HG03066 (cell line): ENCODE results near the gene JCAD.
"Not testable (repeated sequence)": the region's sequence is repeated elsewhere in the genome, so short reads cannot be mapped to it uniquely, and the experiment has no call there.

Experiments
- ATAC-seq: cut with Tn5 transposase; IDR thresholded peaks from one replicate; pipeline ENCODE4 v1.9.1; 2021; ENCODE audit warnings: low read depth; ENCODE audit not compliant: unreplicated experiment

The JCAD gene, protein sequence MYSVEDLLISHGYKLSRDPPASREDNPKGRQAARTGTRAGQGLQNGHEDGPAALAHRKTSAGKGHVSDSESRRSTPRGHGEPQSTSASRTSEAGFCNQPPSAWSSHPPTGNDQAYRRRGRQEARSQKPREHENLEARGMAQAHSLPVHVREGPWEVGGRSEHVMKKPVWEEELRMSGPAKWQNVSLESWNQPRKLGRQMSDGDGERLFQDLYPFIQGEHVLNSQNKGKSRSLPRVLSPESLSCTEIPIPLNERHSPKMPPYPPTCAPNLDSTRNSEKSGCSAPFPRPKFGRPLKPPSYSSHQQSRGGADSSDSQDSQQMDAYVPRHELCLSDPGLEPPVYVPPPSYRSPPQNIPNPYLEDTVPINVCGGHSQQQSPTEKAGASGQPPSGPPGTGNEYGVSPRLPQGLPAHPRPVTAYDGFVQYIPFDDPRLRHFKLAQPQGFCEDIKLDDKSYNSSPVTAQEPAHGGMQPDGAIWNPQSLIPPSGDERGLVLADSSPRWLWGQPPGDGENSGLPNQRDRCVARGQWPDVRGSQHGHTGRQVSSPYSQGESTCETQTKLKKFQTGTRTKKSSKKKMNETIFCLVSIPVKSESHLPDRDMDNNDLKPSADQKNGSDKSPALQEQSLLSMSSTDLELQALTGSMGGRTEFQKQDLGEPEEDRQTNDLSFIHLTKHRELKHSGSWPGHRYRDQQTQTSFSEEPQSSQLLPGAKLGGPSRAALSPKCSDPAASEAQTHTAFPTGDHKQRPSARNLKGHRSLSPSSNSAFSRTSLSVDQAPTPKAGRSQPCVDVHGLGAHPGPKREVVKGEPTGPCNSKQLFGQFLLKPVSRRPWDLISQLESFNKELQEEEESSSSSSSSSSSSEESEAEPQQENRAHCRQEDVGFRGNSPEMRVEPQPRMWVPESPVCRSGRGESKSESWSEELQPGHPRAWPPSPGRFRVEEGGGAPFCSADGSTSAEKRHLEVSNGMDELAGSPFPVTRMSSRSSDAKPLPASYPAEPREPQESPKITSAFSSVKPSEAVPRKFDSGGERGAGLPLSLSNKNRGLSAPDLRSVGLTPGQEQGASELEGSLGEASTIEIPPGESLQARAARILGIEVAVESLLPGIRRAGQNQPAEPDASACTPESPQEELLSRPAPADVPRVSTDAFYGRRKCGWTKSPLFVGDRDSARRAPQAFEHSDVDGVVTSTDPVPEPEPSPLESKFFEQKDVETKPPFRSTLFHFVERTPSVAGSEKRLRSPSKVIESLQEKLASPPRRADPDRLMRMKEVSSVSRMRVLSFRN (N-terminal part only)

DNA sequence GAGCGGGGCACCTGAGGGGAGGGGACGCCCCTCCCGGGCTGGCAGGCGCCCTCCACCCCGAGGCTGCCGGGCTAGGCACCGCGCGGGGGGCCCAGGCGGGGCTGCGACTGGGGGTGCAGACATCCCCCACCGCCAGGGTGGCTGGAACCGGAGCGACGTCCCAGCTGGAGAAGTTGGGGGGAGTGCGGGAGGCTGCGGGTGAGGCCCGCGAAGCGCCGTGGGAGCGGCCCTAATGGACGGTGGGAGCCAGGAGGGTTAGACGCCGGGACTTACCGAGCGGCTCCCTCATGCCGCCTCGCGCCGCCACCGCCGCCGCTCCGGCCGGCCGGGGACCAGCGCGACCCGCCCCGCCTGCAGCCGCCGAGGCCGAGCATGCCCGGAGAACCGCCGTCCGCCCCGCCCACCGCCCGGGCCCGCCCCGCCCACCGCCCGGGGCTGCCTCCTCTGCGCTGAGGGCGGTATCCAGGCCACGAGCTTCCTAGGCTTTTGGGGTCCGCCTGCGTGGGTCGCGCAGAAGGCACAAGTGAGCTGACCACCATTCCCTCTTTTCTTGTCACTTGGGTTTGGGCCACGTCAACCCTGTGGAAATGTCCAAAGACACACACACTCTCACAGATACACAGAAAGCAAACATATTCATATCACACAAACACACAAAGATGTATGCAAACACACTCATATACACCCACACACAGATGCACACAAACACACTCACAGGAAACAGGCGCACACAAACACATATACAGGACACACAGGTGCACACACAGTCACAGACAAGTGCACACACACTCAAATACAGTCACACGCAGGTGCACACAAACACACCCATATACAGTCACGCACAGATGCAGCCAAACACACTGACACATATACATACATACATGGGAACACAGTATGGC, at the start of gene JCAD:
TSS of gene JCAD (minus strand) at position 378 of the 899 bp plus-strand sequence. CDS start 11,774 bp downstream, outside the sequence.
- peak; percentile 84 for ATAC-seq

GRCh38 chr10:30106987-30107386, 47.6 kb upstream of the JCAD start:
- ATAC-seq = no peak

DNA sequence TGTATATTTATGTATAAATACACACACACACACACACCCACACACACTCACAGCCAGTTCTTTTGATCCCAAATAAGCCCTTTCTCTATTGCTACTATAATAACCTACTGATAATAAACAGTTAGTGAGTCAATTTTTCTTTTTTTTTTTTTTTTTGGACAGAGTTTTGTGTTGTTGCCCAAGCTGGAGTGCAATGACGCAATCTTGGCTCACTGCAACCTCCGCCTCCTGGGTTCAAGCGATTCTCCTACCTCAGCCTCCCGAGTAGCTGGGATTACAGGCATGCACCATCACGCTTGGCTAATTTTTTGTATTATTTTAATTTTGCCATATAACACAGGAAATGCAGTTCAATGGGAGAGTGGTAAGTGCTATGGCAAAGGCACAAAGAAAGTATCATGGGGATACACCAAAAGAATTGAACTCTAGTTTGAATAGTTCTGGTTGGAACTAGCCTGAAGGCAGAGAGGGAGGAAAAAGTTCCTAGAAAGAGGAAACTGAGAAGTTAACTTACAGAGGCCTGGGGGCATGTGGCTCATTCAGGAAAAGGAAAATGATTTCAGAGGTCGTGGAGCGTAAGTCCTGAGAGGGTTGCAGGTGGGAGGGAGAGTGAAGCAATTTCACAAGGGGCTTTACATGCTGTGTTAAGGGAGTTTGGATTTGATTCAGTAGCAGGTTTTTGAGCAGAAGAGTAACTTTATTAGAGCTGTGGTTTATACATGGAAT, 44.4 kb upstream of the JCAD start:
- no peak for ATAC-seq

- not testable (repeated sequence) for ATAC-seq
Observed at GRCh38 chr10:30099706-30100105, 40.3 kb upstream of the JCAD start.

GRCh38 chr10:30099101-30099500, 39.7 kb upstream of the JCAD start:
- no peak for ATAC-seq

DNA sequence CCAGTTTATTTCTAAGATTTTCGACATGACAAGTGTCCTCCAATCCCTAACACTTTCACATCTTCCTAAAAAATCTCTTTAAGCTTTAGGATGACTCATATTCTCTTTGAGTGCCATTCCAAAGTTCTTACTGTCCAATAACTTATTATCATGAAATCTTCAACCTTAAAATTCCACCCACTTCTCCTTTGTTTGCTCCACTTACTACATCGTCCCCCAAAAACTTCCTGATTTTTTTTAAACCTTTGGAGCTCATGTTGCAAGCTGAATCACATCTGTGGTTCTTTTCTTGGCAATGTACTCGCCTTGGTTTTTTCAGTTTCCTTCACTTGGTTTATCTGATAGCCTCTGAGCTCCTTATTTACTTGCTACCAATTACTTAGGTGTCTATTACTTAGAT, 39.2 kb upstream of the JCAD start:
- ATAC-seq = no peak

- no peak for ATAC-seq
Observed at GRCh38 chr10:30096564-30096963, 37.2 kb upstream of the JCAD start.

DNA sequence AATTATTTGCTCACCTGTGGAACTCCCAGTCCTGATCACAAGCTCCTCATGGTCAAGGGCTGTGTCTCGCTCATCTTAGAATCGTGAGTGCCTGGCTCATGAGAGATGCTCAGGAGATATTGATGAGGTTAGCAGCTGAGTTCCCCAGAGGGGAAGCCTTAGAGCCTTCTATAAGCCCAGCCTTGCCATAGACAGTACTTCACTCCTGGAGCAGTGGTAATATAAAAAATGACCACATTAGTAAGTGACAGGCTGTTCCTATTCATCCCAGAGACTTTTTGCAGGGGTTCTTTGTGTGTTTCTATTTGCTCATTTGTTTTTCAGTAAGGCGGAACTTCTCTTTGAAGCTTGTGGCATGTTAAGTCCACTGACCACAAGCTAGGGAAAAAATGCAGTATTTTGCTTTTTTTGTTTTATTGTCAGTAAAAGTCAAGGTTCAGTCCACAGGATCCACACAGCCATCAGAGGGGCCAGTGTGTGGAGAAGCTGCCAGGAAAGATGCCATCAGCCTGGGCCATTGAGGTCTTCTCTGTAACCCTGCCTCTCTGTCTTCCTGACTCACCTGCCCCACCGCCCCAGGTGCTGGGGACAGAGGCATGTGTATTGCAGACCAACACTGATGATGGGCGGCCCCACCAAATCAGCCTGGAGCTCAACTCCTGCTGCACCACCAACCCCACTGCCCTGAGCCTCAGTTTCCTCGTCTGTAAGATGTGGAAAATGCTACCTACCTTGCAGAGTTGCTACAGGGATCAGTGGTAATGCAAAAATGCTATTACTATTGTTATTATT, 36.4 kb upstream of the JCAD start:
- no peak for ATAC-seq

GRCh38 chr10:30094601-30095000, 35.2 kb upstream of the JCAD start:
- no peak for ATAC-seq

- ATAC-seq = no peak
Observed at GRCh38 chr10:30093303-30093950, 34.0 kb upstream of the JCAD start.

- ATAC-seq = no peak
Observed at GRCh38 chr10:30092151-30092790, 32.9 kb upstream of the JCAD start.

GRCh38 chr10:30091136-30091535, 31.8 kb upstream of the JCAD start:
- no peak for ATAC-seq

DNA sequence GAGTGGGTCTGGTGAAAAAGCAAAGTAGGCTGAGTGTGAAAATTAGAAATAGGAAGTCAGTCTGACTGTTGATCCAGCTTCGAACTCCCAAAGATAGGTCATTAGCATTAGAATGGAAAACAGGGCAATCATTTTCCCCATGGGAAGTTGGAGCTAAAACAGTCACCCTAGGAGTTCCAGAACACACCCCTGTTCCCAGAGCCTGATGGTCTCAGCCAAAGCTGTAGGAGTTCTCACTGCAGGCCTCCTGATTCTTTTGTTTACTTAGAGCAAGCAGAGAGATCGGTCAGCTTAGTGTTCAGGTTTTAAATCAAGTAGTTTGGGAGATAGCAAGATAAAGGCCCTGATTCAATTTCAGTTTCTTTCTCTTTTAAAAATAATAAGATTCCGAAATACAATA, 28.8 kb upstream of the JCAD start:
- no peak for ATAC-seq

- no peak for ATAC-seq
Observed at GRCh38 chr10:30083934-30084333, 24.5 kb upstream of the JCAD start.

DNA sequence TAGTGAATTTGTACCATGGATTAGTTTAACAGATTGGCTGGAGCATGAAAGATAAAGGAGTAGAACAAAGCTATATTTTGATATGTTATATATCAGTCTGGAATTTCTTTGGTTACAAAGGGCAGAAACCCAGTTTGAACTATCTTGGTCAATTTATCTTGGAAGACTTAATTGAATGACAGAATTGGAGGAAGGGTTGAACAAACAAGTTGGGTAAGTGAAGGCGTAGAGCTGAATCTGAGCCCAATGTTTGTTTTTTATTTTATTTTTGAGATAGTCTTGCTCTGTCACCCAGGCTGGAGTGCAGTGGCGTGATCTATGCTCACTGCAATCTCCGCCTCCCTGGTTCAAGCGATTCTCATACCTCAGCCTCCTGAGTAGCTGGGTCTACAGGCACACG, 21.8 kb upstream of the JCAD start:
- ATAC-seq = no peak

GRCh38 chr10:30080161-30080560, 20.8 kb upstream of the JCAD start:
- ATAC-seq = no peak

DNA sequence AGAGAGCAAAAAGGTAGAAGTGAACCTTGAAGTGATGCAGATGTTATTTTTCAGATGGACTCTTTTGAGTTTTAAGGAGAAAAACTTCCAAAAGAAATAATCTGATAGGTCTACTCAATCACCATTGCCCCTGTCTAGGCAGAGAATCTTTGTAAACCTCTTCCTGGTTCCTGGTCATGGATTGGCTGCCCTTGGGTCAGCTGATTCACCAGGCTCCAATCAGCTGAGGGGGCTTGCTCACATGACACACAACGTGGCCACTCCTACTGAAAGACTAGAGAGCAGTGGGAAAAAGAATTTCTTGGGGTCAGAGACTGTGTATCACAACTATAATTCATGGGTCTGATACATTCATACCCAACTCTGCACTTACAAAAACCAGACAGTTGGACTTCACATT, 20.0 kb upstream of the JCAD start:
- ATAC-seq = no peak
